Ishikawa (cell line): ENCODE measurements around the gene USP44.

ENCODE experiments used
- CEBPB ChIP-seq: IDR thresholded peaks from 2 replicates; pipeline ENCODE4 v1.6.1; 2012
- CREB1 ChIP-seq: IDR thresholded peaks from 2 replicates; pipeline ENCODE4 v1.6.1; 2012; ENCODE audit warnings: low read depth
- EGR1 ChIP-seq: IDR thresholded peaks from 2 replicates; pipeline ENCODE4 v1.6.1; 2012
- EP300 ChIP-seq: IDR thresholded peaks from 2 replicates; pipeline ENCODE4 v1.6.1; 2012; ENCODE audit warnings: borderline replicate concordance
- FOXM1 ChIP-seq: IDR thresholded peaks from 2 replicates; pipeline ENCODE4 v1.6.1; 2012; ENCODE audit warnings: low read depth, borderline replicate concordance
- MAX ChIP-seq: IDR thresholded peaks from 2 replicates; pipeline ENCODE4 v1.6.1; 2012
- NFIC ChIP-seq: IDR thresholded peaks from 2 replicates; pipeline ENCODE4 v1.6.1; 2012
- RAD21 ChIP-seq: IDR thresholded peaks from 2 replicates; pipeline ENCODE4 v1.6.1; 2012; ENCODE audit warnings: low read depth
- REST ChIP-seq: IDR thresholded peaks from 2 replicates; pipeline ENCODE4 v1.6.1; 2012; ENCODE audit warnings: low read depth, mild to moderate bottlenecking
- TAF1 ChIP-seq: IDR thresholded peaks from 2 replicates; pipeline ENCODE4 v1.6.1; 2012; ENCODE audit warnings: low read depth, mild to moderate bottlenecking
- TCF12 ChIP-seq: IDR thresholded peaks from 2 replicates; pipeline ENCODE4 v1.6.1; 2012; ENCODE audit warnings: low read depth
- TEAD4 ChIP-seq: IDR thresholded peaks from 2 replicates; pipeline ENCODE4 v1.6.1; 2012
- USF1 ChIP-seq: IDR thresholded peaks from 2 replicates; pipeline ENCODE4 v1.6.1; 2012
- YY1 ChIP-seq: IDR thresholded peaks from 2 replicates; pipeline ENCODE4 v1.6.1; 2012; ENCODE audit warnings: low read depth
- ZBTB7A ChIP-seq: IDR thresholded peaks from 2 replicates; pipeline ENCODE4 v1.6.1; 2012; ENCODE audit warnings: low read depth

USP44 gene

GRCh38 chr12:95522692-95523091 is 28.6 kb downstream of the USP44 start:
- TF ChIP-seq MAX: no peak
- TF ChIP-seq FOXM1: no peak
- TF ChIP-seq NFIC: no peak
- no peak for TF ChIP-seq USF1
- TF ChIP-seq EP300: no peak
- no peak for TF ChIP-seq EGR1
- TF ChIP-seq CREB1: no peak
- no peak for TF ChIP-seq REST
- TF ChIP-seq YY1: no peak

GRCh38 chr12:95520816-95521215 is 30.5 kb downstream of the USP44 start:
- TF ChIP-seq TAF1: no peak
- TF ChIP-seq USF1: no peak
- no peak for TF ChIP-seq ZBTB7A
- no peak for TF ChIP-seq TCF12
- TF ChIP-seq EGR1: no peak
- no peak for TF ChIP-seq FOXM1

- no peak for TF ChIP-seq USF1
- no peak for TF ChIP-seq TEAD4
- TF ChIP-seq TCF12: no peak
- no peak for TF ChIP-seq ZBTB7A
- TF ChIP-seq EP300: no peak
- TF ChIP-seq FOXM1: no peak
- TF ChIP-seq MAX: no peak
- no peak for TF ChIP-seq REST
- TF ChIP-seq YY1: no peak
- no peak for TF ChIP-seq CREB1
- no peak for TF ChIP-seq NFIC
- no peak for TF ChIP-seq CEBPB
Observed at GRCh38 chr12:95518944-95519343, 32.3 kb downstream of the USP44 start.

GRCh38 chr12:95517246-95517645 is 34.0 kb downstream of the USP44 start:
- no peak for TF ChIP-seq TEAD4
- no peak for TF ChIP-seq TCF12
- TF ChIP-seq EP300: no peak
- no peak for TF ChIP-seq EGR1
- no peak for TF ChIP-seq RAD21
- no peak for TF ChIP-seq CEBPB
- TF ChIP-seq USF1: no peak
- TF ChIP-seq NFIC: no peak
- TF ChIP-seq TAF1: no peak
- TF ChIP-seq YY1: no peak
- TF ChIP-seq CREB1: no peak
- TF ChIP-seq FOXM1: no peak
- TF ChIP-seq REST: no peak
- TF ChIP-seq ZBTB7A: no peak
- no peak for TF ChIP-seq MAX
